DMS53 (cell line): ENCODE measurements around the gene ZNF557.

Experiments
- DNase-seq: peaks from one replicate; lab custom pipeline; 2025; lab: John Stamatoyannopoulos, UW

ZNF557 gene

DNA sequence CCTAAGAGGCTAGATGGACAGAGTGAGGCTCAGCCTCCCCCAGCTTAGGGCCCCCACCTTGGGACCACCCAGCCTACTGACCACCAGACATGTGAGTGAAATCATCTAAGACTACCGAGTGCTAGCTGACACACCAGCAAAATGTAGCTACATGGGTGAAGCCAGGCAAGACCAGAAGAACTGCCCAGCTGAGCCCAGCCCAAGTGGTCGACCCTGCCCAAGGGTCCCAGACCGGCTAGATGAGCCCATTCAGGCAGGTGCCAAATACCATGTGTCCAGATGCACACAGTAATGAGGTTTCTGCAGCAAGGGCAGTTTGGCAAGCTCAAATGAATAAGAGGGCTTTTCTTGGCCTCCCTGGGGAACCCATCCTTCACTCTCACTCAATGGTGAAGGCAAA, 56.6 kb downstream of the ZNF557 start:
- DNase-seq: no peak

DNA sequence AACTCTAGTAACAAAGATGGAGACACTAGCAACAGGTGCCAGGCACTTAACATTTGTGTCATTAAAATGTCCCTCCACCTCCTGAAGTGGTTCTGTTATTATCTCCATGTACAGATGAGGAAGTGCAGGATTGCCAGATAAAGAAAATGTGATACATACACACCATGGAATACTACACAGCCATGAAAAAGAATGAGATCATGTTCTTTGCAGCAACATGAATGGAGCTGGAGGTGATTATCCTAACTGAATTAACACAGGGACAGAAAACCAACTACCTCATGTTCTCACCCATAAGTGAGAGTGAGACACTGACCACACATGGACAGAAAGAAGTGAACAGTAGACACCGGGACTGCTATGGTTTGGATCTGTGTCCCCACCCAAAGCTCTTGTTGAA, 60.5 kb downstream of the ZNF557 start:
- no peak for DNase-seq

GRCh38 chr19:7132054-7132453, 62.6 kb downstream of the ZNF557 start:
- no peak for DNase-seq

DNA sequence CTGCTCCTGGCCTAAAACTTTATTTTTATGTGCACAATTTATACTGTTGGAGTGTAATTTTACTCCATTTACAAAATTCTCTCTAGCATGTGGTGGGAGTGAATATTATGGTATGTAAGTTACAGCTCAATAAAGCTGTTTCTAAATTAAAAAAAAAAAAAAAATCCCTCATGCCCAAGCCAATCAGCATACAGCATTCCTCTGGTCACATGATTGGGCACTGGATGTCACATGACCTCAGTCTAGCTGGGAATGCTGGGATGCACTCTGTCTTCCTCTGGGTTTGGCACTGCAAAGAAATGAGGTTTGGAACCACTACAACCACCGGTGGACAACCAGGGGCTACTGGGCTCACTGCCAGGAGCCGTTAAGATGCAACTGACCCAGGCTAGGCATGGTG, 67.6 kb downstream of the ZNF557 start:
- no peak for DNase-seq
